ENCODE data around the gene OR2G6. TPM values are rescaled to one million over a fixed set of nuclear protein-coding genes. Genes with fewer than 3 reads are reported as not detected.
"Not testable (repeated sequence)": the region's sequence is repeated elsewhere in the genome, so short reads cannot be mapped to it uniquely, and the experiment has no call there.

OR2G6 gene
- total RNA-seq: not detected in 2 replicates
- long read RNA-seq: 0 reads

- H3K27ac Mint-ChIP-seq; H3K4me1 Mint-ChIP-seq (ENCODE audit: low read depth); DNase-seq (ENCODE audit: low spot score, unreplicated experiment); H3K9me3 Mint-ChIP-seq (ENCODE audit: low read depth); H3K27me3 Mint-ChIP-seq; H3K36me3 Mint-ChIP-seq (ENCODE audit: insufficient read depth); H3K4me3 Mint-ChIP-seq (ENCODE audit: low read depth): not testable (repeated sequence)
These were observed at the start of gene OR2G6 for GRCh38 chr1:248507773-248508172. Gene OR2G6, plus strand, starts transcription at chr1:248508073. Its CDS starts 13,574 bp downstream, at chr1:248521647.

- DNase-seq (ENCODE audit: low spot score, unreplicated experiment); H3K27ac Mint-ChIP-seq; H3K27me3 Mint-ChIP-seq; H3K36me3 Mint-ChIP-seq (ENCODE audit: insufficient read depth); H3K4me1 Mint-ChIP-seq (ENCODE audit: low read depth); H3K4me3 Mint-ChIP-seq (ENCODE audit: low read depth): not testable (repeated sequence)
- peaks cover 40% of the 10 kb centered on the region for H3K9me3 Mint-ChIP-seq (ENCODE audit: low read depth)
These were observed 48.8 kb upstream of the OR2G6 start for GRCh38 chr1:248459117-248459516.

GRCh38 chr1:248471154-248471553, 36.7 kb upstream of the OR2G6 start:
- Mint-ChIP-seq H3K4me1 (ENCODE audit: low read depth) (no peaks in the 10 kb centered on the region), H3K27ac (no peak overlapping the region), H3K9me3 (ENCODE audit: low read depth) (peaks cover 38% of the 10 kb centered on the region), H3K27me3 (no peaks in the 10 kb centered on the region), H3K36me3 (ENCODE audit: insufficient read depth) (peaks cover 1% of the 10 kb centered on the region), H3K4me3 (ENCODE audit: low read depth) (no peak overlapping the region)
- TF ChIP-seq CTCF (IDR thresholded peaks at IDR 0.05; ENCODE audit: unreplicated experiment): no peak
- no peak for DNase-seq (ENCODE audit: low spot score, unreplicated experiment)

- H3K27ac Mint-ChIP-seq; H3K4me1 Mint-ChIP-seq (ENCODE audit: low read depth); H3K36me3 Mint-ChIP-seq (ENCODE audit: insufficient read depth): not testable (repeated sequence)
These were observed 35.8 kb upstream of the OR2G6 start for GRCh38 chr1:248472111-248472510.

DNA sequence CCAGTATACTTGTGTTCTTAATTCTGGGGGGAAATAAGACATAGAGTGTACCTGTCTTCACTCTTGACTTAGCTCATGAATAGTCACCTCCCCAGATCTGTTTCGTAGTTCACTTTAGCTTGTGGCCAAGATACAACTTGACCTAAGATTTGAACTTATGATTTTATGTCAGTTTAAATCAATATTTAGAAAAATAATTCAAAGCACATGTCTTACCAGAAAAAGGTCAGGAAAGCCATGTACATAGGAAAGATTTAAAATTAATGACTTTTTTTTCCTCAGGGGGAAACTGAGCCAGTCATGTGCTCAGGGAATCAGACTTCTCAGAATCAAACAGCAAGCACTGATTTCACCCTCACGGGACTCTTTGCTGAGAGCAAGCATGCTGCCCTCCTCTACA, 34.8 kb upstream of the OR2G6 start, which contains the start of gene OR2T3:
Gene OR2T3, plus strand, starts transcription at position 301 of the 400 bp plus-strand sequence. Its CDS starts 0 bp downstream, at position 301.
- H3K9me3 Mint-ChIP-seq (ENCODE audit: low read depth): peaks cover 29% of the 10 kb centered on the region
- not testable (repeated sequence) for H3K36me3 Mint-ChIP-seq (ENCODE audit: insufficient read depth); H3K27ac Mint-ChIP-seq; H3K27me3 Mint-ChIP-seq; H3K4me1 Mint-ChIP-seq (ENCODE audit: low read depth); H3K4me3 Mint-ChIP-seq (ENCODE audit: low read depth); DNase-seq (ENCODE audit: low spot score, unreplicated experiment)

More at GRCh38 chr1:248472111-248472510, 35.8 kb upstream of the OR2G6 start:
- not testable (repeated sequence) for DNase-seq (ENCODE audit: low spot score, unreplicated experiment); H3K27me3 Mint-ChIP-seq; H3K4me3 Mint-ChIP-seq (ENCODE audit: low read depth)
- peaks cover 37% of the 10 kb centered on the region for H3K9me3 Mint-ChIP-seq (ENCODE audit: low read depth)

DNA sequence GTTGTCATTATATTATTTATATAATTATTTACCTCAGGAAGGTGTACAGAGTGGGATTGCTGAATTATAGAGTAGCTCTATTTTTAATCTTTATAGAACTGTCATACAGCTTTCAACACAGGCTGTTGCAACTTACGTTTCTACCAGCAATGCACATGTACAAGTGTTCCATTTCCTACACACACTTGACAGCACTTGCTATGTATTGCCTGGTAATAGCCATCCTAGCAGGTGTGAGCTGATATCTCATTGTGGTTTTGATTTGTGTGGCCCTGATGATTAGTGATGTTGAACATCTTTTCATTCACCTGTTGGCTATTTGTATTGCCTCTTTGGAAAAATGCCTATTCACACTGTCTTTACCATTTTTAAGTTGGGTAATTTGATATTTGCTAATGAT, 32.2 kb upstream of the OR2G6 start:
- H3K9me3 Mint-ChIP-seq (ENCODE audit: low read depth): peaks cover 24% of the 10 kb centered on the region
- not testable (repeated sequence) for H3K36me3 Mint-ChIP-seq (ENCODE audit: insufficient read depth); H3K27ac Mint-ChIP-seq; H3K27me3 Mint-ChIP-seq; DNase-seq (ENCODE audit: low spot score, unreplicated experiment); H3K4me1 Mint-ChIP-seq (ENCODE audit: low read depth); H3K4me3 Mint-ChIP-seq (ENCODE audit: low read depth)

GRCh38 chr1:248481686-248482579, 25.9 kb upstream of the OR2G6 start:
- DNase-seq (ENCODE audit: low spot score, unreplicated experiment); H3K27ac Mint-ChIP-seq; H3K27me3 Mint-ChIP-seq; H3K36me3 Mint-ChIP-seq (ENCODE audit: insufficient read depth); H3K4me3 Mint-ChIP-seq (ENCODE audit: low read depth); H3K4me1 Mint-ChIP-seq (ENCODE audit: low read depth): not testable (repeated sequence)
- H3K9me3 Mint-ChIP-seq (ENCODE audit: low read depth): peaks cover 15% of the 10 kb centered on the region

- H3K4me3 Mint-ChIP-seq (ENCODE audit: low read depth); H3K4me1 Mint-ChIP-seq (ENCODE audit: low read depth); H3K27ac Mint-ChIP-seq; H3K9me3 Mint-ChIP-seq (ENCODE audit: low read depth); H3K27me3 Mint-ChIP-seq; DNase-seq (ENCODE audit: low spot score, unreplicated experiment); H3K36me3 Mint-ChIP-seq (ENCODE audit: insufficient read depth): not testable (repeated sequence)
These were observed 19.6 kb upstream of the OR2G6 start, which contains the start of gene OR2T5 for GRCh38 chr1:248488289-248488688. Gene OR2T5, plus strand, starts transcription at chr1:248488589. Its CDS starts 0 bp downstream, at chr1:248488589.

DNA sequence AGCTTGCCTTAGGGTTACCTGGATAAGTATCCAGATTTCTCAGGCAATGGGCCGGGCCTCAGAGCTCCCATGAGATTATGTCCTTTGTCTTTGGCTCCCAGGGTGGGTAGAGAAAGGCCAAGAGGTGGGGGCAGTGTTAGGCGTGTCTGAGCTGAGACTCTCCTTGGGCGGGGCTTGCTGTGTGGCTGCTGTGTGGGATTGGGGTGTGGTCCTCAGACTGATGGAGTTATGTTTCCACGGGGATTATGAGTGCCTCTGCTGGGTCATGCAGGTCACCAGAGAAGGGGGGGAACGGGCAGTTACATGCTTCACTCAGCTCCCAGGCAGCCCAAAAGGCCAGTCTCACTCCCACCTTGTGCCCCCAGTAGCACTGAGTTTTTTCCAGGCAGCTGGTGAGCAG, 11.2 kb upstream of the OR2G6 start:
- H3K4me3 Mint-ChIP-seq (ENCODE audit: low read depth); H3K4me1 Mint-ChIP-seq (ENCODE audit: low read depth); H3K27ac Mint-ChIP-seq; H3K27me3 Mint-ChIP-seq; DNase-seq (ENCODE audit: low spot score, unreplicated experiment); H3K9me3 Mint-ChIP-seq (ENCODE audit: low read depth); H3K36me3 Mint-ChIP-seq (ENCODE audit: insufficient read depth): not testable (repeated sequence)

DNA sequence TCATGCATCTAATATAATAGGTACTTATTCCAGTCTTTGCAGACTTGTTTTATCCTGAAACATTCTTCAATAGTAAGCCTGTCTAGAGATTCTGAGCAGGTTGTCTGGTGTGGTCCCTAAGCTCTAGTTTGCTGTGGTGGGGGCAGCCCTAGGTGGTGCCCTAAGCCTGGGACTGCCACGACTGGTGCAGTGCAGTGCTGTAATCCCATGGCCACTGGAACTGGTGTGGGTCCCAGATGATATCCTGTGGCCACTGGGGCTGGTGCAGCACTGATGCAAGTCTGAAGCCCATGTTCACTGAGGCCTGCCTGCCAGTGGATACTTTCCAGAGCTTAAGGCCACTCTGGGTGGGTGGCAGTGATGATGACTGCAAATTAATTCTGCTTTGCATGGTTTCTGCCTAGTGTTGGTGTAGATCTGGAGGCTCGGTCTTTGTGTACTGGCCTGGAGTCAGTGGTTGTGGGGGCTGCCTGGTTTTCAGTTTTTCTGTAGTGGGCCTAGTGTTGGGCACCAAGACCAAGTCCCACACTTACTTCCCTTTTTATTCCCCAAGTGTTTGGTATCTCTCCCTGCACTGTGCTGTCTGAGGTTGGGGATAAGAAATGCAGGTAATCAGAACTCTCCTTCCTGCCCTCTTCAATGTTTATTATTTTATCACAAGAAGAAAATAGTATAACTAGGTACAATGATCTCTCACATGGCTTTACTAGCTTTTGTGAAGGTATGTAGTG, 7.4 kb upstream of the OR2G6 start:
- H3K9me3 Mint-ChIP-seq (ENCODE audit: low read depth); H3K4me1 Mint-ChIP-seq (ENCODE audit: low read depth); H3K4me3 Mint-ChIP-seq (ENCODE audit: low read depth); H3K36me3 Mint-ChIP-seq (ENCODE audit: insufficient read depth); DNase-seq (ENCODE audit: low spot score, unreplicated experiment); H3K27me3 Mint-ChIP-seq; H3K27ac Mint-ChIP-seq: not testable (repeated sequence)

DNA sequence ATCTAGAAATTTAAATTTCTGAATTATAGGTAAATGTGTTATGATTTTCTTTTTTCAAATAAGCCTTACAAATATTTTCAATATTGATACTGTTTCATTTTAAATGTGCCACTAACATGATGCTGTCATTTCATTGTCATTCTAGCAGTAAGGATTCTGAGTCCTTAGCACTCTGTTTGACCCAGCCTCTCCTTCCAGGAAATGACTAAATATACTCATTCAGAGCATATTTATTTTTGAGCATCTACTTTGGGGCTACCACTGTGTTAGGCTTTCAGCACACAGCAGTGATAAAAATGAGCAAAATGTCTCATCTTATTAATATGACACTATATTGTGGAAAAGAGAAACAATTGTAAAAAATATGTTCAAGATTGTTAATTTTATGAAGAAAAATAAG, 2.3 kb downstream of the OR2G6 start:
- H3K4me1 Mint-ChIP-seq (ENCODE audit: low read depth); DNase-seq (ENCODE audit: low spot score, unreplicated experiment); H3K4me3 Mint-ChIP-seq (ENCODE audit: low read depth); H3K36me3 Mint-ChIP-seq (ENCODE audit: insufficient read depth); H3K27me3 Mint-ChIP-seq; H3K27ac Mint-ChIP-seq; H3K9me3 Mint-ChIP-seq (ENCODE audit: low read depth): not testable (repeated sequence)

Data from progenitor cell of endocrine pancreas (in vitro differentiated cells).